Uterus (tissue), 4 donors: ENCODE results near the gene BMP4. TPM values are rescaled to one million over a fixed set of nuclear protein-coding genes. Genes with fewer than 3 reads are reported as not detected.

Experiments used
- DNase-seq, 2 donors: peaks; one replicate each; pipeline ENCODE4 v3.0.0-alpha.2; 2019 to 2020
- H3K27ac ChIP-seq, 2 donors: fragments of 200-600 bp; sonication (generic); 1 replicate in 1 of 2; 2 replicates in 1 of 2; pipeline ENCODE4 v1.5.1; 2016 to 2018
- H3K27me3 ChIP-seq, 2 donors: fragments of 200-600 bp; sonication (generic); one replicate each; pipeline ENCODE4 v1.5.1; 2018 to 2019; ENCODE audit warnings: control low read depth in 1 of 2
- H3K36me3 ChIP-seq, 2 donors: fragments of 200-600 bp; sonication (generic); one replicate each; pipeline ENCODE4 v1.5.1; 2019; ENCODE audit warnings: control low read depth in 1 of 2
- H3K4me1 ChIP-seq, 2 donors: fragments of 200-600 bp; sonication (generic); one replicate each; pipeline ENCODE4 v1.5.1; 2018 to 2019; ENCODE audit warnings: control low read depth in 1 of 2
- H3K4me3 ChIP-seq, 2 donors: fragments of 200-600 bp; sonication (generic); 1 replicate in 1 of 2; 2 replicates in 1 of 2; pipeline ENCODE4 v1.5.1; 2018 to 2019; ENCODE audit warnings: mild to moderate bottlenecking in 1 of 2
- H3K9me3 ChIP-seq, 2 donors: fragments of 200-600 bp; sonication (generic); one replicate each; pipeline ENCODE4 v1.5.1; 2019; ENCODE audit warnings: control low read depth in 1 of 2
- CTCF ChIP-seq, 4 experiments: fragments of 200-600 bp in 2 of 4; fragments of 450-650 bp in 2 of 4; sonication (generic) in 2 of 4; IDR thresholded peaks; one replicate each; pipeline ENCODE4 v1.5.1; 2016 to 2019; ENCODE audit warnings: antibody characterized with exemption in 4 of 4, mild to moderate bottlenecking in 2 of 4, moderate library complexity in 1 of 4
- POLR2A ChIP-seq, 2 donors: fragments of 450-650 bp; IDR thresholded peaks; one replicate each; pipeline ENCODE4 v1.6.1; 2016; ENCODE audit warnings: antibody characterized with exemption in 2 of 2, mild to moderate bottlenecking in 1 of 2, moderate library complexity in 1 of 2
- intact Hi-C: fragments of 100-400 bp; cut with DNase I; formaldehyde crosslinking; loops from one replicate; pipeline ENCODE4 v1.15.1; 2023; ENCODE audit warnings: low total_unique reads
- total RNA-seq, 4 donors: library from RNA; depleted of rRNA in 3 of 4; stranded (reverse); fragments of >200 nt in 3 of 4; gene quantifications; one replicate each; pipeline versions ENCODE4 v1.1.0 to v1.2.4, GENCODE V29; 2014 to 2023
- donor health status: DM: yes; HTN: yes; CAD: no.

BMP4 gene
- total RNA-seq, 4 donors from 2014 or later: 12.0 to 127 (median 14.9) TPM

GRCh38 chr14:53975444-53975843 is 18.8 kb upstream of the BMP4 start:
- intact Hi-C loops: no loop called here
- Histone ChIP-seq H3K27me3 (no peaks in the 10 kb centered on the region), H3K27ac (no peak overlapping the region), H3K4me1 (no peaks in the 10 kb centered on the region), H3K9me3 (no peaks in the 10 kb centered on the region), H3K4me3 (no peak overlapping the region), H3K36me3 (no peaks in the 10 kb centered on the region)
- TF ChIP-seq POLR2A (IDR thresholded peaks at IDR 0.05): no peak
- no peak for TF ChIP-seq CTCF (IDR thresholded peaks at IDR 0.05)
- no peak for DNase-seq

- no peak for TF ChIP-seq POLR2A (IDR thresholded peaks at IDR 0.05)
- TF ChIP-seq CTCF (IDR thresholded peaks at IDR 0.05): no peak
- Histone ChIP-seq H3K9me3 (no peaks in the 10 kb centered on the region), H3K36me3 (no peaks in the 10 kb centered on the region), H3K27ac (no peak overlapping the region), H3K4me1 (no peaks in the 10 kb centered on the region), H3K27me3 (no peaks in the 10 kb centered on the region), H3K4me3 (no peak overlapping the region)
- DNase-seq: no peak
- intact Hi-C loops: no loop called here
These were observed 14.9 kb upstream of the BMP4 start for GRCh38 chr14:53971521-53971920.

GRCh38 chr14:53969326-53969725 is 12.7 kb upstream of the BMP4 start:
- Histone ChIP-seq H3K4me3 (no peak overlapping the region), H3K36me3 (no peaks in the 10 kb centered on the region), H3K27ac (no peak overlapping the region), H3K9me3 (no peaks in the 10 kb centered on the region), H3K4me1 (no peaks in the 10 kb centered on the region), H3K27me3 (no peaks in the 10 kb centered on the region)
- intact Hi-C loops: no loop called here
- no peak for DNase-seq
- TF ChIP-seq POLR2A (IDR thresholded peaks at IDR 0.05) (no peak), CTCF (IDR thresholded peaks at IDR 0.05) (no peak)

GRCh38 chr14:53968726-53969125 is 12.1 kb upstream of the BMP4 start:
- TF ChIP-seq CTCF (IDR thresholded peaks at IDR 0.05): no peak
- TF ChIP-seq POLR2A (IDR thresholded peaks at IDR 0.05): no peak

GRCh38 chr14:53967606-53968005 is 11.0 kb upstream of the BMP4 start:
- H3K9me3 ChIP-seq: no peaks in the 10 kb centered on the region
- DNase-seq: no peak
- no peak for TF ChIP-seq CTCF (IDR thresholded peaks at IDR 0.05)
- TF ChIP-seq POLR2A (IDR thresholded peaks at IDR 0.05): no peak
- intact Hi-C loops: no loop called here
- no peak overlapping the region for H3K27ac ChIP-seq
- no peaks in the 10 kb centered on the region for H3K27me3 ChIP-seq
- H3K36me3 ChIP-seq: no peaks in the 10 kb centered on the region
- no peaks in the 10 kb centered on the region for H3K4me1 ChIP-seq
- no peak overlapping the region for H3K4me3 ChIP-seq

More at GRCh38 chr14:53968726-53969125, 12.1 kb upstream of the BMP4 start:
- intact Hi-C loops: no loop called here
- H3K27me3 ChIP-seq: no peaks in the 10 kb centered on the region
- no peaks in the 10 kb centered on the region for H3K36me3 ChIP-seq
- no peak overlapping the region for H3K4me3 ChIP-seq
- no peaks in the 10 kb centered on the region for H3K4me1 ChIP-seq
- H3K9me3 ChIP-seq: no peaks in the 10 kb centered on the region
- DNase-seq: no peak
- no peak overlapping the region for H3K27ac ChIP-seq
